Progenitor cell of endocrine pancreas (in vitro differentiated cells): ENCODE results near the gene SAFB. TPM values are rescaled to one million over a fixed set of nuclear protein-coding genes. Genes with fewer than 3 reads are reported as not detected.

ENCODE experiments used
- DNase-seq: peaks from one replicate; pipeline ENCODE4 v3.0.0; 2021; ENCODE audit warnings: low spot score; ENCODE audit not compliant: unreplicated experiment
- H3K27ac Mint-ChIP-seq: 2 replicates; pipeline ENCODE4 v1.8.0; 2021; ENCODE audit warnings: mild to moderate bottlenecking, moderate library complexity, mixed read lengths
- H3K27me3 Mint-ChIP-seq: 2 replicates; pipeline ENCODE4 v1.8.0; 2021; ENCODE audit warnings: mixed read lengths
- H3K36me3 Mint-ChIP-seq: 2 replicates; pipeline ENCODE4 v1.8.0; 2022; ENCODE audit warnings: mixed read lengths; ENCODE audit not compliant: insufficient read depth
- H3K4me1 Mint-ChIP-seq: 2 replicates; pipeline ENCODE4 v1.8.0; 2021; ENCODE audit warnings: low read depth, mixed read lengths
- H3K4me3 Mint-ChIP-seq: 2 replicates; pipeline ENCODE4 v1.8.0; 2021; ENCODE audit warnings: low read depth, mild to moderate bottlenecking, moderate library complexity, mixed read lengths
- H3K9me3 Mint-ChIP-seq: 2 replicates; pipeline ENCODE4 v1.8.0; 2021; ENCODE audit warnings: low read depth, mixed read lengths
- total RNA-seq: library from RNA; stranded (reverse); gene quantifications from 2 replicates; pipeline ENCODE4 v1.2.1, GENCODE V29; 2021
- TF ChIP-seq, protein P1 (sequence below): fragments of 200-600 bp; sonication (generic); IDR thresholded peaks from one replicate; pipeline ENCODE4 v1.5.0; 2021; ENCODE audit warnings: antibody characterized with exemption, mild to moderate bottlenecking; ENCODE audit not compliant: unreplicated experiment

The SAFB gene
- total RNA-seq, 1 donor from 2014 or later = 169 TPM

GRCh38 chr19:5580161-5580571 lies 42.7 kb upstream of the SAFB start:
- DNase-seq = no peak
- Mint-ChIP-seq H3K36me3 (no peaks in the 10 kb centered on the region), H3K27me3 (no peaks in the 10 kb centered on the region), H3K4me1 (peaks cover 11% of the 10 kb centered on the region), H3K4me3 (no peak overlapping the region), H3K27ac (no peak overlapping the region), H3K9me3 (no peaks in the 10 kb centered on the region)
- TF ChIP-seq, protein P1, sequence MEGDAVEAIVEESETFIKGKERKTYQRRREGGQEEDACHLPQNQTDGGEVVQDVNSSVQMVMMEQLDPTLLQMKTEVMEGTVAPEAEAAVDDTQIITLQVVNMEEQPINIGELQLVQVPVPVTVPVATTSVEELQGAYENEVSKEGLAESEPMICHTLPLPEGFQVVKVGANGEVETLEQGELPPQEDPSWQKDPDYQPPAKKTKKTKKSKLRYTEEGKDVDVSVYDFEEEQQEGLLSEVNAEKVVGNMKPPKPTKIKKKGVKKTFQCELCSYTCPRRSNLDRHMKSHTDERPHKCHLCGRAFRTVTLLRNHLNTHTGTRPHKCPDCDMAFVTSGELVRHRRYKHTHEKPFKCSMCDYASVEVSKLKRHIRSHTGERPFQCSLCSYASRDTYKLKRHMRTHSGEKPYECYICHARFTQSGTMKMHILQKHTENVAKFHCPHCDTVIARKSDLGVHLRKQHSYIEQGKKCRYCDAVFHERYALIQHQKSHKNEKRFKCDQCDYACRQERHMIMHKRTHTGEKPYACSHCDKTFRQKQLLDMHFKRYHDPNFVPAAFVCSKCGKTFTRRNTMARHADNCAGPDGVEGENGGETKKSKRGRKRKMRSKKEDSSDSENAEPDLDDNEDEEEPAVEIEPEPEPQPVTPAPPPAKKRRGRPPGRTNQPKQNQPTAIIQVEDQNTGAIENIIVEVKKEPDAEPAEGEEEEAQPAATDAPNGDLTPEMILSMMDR = no peak

DNA sequence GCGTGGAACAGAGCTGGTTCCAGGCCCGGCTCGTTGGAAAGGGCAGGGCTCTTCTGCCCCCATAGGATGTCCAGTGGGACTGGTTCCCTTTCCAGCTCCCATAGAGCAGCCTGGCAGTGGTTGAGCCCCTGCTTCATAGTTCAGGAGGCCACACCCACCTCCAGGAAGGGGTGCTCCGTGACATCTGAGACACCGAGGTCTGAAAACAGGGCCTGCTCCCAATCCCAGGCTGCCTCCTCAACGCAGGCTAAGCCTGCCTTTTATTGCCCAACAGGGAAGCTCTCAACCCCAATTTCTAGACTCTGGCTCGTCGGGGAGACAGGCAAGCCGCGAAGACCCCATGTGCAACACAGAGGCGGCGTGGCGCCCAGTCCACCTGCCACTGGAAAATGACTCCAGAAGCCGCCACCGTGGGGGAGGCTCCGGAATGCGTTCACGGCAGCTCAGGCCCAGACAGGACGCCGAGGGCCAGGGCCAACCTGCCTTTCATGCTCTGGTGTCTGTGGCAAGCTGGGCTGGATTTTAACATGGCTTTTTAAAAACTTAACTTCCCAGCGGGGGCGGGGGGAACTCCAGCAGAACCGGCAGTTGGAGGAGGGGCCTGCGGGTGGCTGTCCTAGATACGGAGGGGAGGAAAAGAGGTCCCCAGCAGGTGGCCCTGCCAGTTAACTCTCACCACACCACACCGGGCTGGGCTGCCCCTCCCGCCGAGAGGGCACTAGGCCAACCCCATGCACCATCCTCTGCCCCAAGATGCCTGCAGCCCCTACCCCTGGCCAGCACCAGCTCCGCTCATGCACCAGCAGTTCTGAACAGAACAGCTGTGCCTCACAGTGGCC lies 37.2 kb upstream of the SAFB start:
- no peak overlapping the region for H3K27ac Mint-ChIP-seq

DNA sequence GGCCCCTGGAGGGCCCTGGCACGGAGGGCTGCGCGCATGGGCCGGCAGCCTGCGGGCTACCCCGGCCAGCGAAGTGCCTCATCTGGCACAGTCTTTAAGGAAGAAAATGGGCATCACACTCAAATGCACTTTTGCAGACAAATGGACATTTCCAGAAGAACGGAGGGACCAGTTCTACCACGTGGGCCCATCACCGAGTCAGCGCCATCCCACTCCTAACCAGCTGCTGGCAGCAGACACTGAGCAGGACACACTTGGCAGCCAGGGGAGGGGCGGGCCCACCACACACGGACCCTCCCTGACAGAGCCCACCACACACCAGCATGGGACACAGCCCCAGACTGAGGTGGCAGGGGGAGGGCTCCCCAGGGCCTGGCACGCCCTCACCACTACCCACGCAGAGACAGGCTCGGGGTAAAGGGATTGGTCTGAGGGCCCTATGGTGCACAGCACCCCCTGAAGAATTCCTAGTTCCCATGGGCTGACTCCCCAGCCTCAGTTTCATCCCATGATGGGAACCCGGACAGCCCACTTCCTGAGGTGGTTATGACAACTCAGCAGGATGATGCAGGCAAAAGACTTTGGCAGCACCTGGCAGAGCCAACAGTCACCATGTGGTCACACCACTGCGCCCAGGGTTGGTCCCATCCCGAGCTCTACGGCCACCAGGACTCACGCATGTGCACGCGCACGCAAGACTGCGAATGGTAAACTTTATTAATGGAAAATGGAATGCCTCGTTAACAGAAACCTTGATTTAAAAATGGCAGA lies 36.4 kb upstream of the SAFB start:
- TF ChIP-seq, protein P1 = no peak
- Mint-ChIP-seq H3K36me3 (peaks cover 5% of the 10 kb centered on the region), H3K4me3 (no peak overlapping the region), H3K27ac (peak overlapping the region; percentile 69), H3K4me1 (peaks cover 11% of the 10 kb centered on the region), H3K27me3 (no peaks in the 10 kb centered on the region), H3K9me3 (no peaks in the 10 kb centered on the region)
- DNase-seq = no peak

More for the DNA sequence above, 37.2 kb upstream of the SAFB start:
- TF ChIP-seq, protein P1 = no peak
- no peak overlapping the region for H3K4me3 Mint-ChIP-seq
- peaks cover 5% of the 10 kb centered on the region for H3K36me3 Mint-ChIP-seq
- DNase-seq = no peak
- H3K9me3 Mint-ChIP-seq = no peaks in the 10 kb centered on the region
- no peaks in the 10 kb centered on the region for H3K27me3 Mint-ChIP-seq
- H3K4me1 Mint-ChIP-seq = peaks cover 11% of the 10 kb centered on the region

DNA sequence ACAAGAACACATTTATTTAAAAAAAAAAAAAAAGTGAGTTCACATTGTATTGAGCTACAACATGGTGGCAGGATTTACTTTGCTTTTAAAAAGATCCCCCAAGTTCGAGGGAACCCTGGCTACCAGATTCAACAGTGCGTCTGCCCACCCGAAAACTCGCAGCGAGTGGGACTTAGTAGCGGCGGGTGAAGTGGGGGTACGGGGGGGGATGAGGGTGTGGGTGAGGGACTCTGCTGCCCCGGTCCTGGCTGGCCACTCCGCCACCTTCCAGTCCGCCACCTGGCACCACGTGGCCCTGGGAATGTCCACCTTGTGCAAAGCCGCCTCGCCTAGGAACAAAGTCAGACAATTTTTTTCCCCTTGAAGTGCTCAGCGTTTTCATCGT lies 35.8 kb upstream of the SAFB start:
- peaks cover 7% of the 10 kb centered on the region for H3K4me1 Mint-ChIP-seq
- no peak for DNase-seq

DNA sequence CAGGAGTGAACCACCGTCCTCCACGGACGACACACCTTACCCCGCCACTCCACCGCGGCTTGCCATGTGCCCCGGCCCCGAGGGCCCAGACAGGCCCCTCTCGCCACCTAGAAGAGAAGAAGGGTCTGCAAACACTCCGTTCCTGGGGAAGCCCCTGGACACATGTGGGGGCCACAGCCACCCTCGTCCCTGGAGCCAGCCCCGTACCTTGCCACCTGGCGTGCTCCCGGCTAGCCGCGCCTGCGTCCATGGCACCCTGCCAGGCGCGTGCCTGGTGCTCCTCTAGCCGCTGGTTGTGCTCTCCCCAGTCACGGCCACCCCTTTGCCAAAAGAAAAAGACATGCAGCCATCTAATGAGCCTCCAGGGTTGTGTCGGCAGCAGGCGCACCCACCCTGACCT lies 35.2 kb upstream of the SAFB start:
- Mint-ChIP-seq H3K27me3 (no peaks in the 10 kb centered on the region), H3K4me3 (no peak overlapping the region), H3K36me3 (peaks cover 10% of the 10 kb centered on the region), H3K4me1 (peaks cover 4% of the 10 kb centered on the region), H3K9me3 (no peaks in the 10 kb centered on the region), H3K27ac (no peak overlapping the region)
- no peak for DNase-seq
- TF ChIP-seq, protein P1 = no peak

More for the DNA sequence above, 35.8 kb upstream of the SAFB start:
- peaks cover 6% of the 10 kb centered on the region for H3K36me3 Mint-ChIP-seq
- H3K4me3 Mint-ChIP-seq = no peak overlapping the region
- no peaks in the 10 kb centered on the region for H3K27me3 Mint-ChIP-seq
- no peaks in the 10 kb centered on the region for H3K9me3 Mint-ChIP-seq
- TF ChIP-seq, protein P1 = no peak
- no peak overlapping the region for H3K27ac Mint-ChIP-seq
